Fibroblast of lung (primary cell): ENCODE measurements around the gene RAB13. TPM values are rescaled to one million over a fixed set of nuclear protein-coding genes. Genes with fewer than 3 reads are reported as not detected.

Source experiments
- DNase-seq, 2 donors: peaks; one replicate each; pipeline versions ENCODE4 v3.0.0 to v3.0.0-alpha.2; 2010; ENCODE audit warnings: low read depth in 2 of 2
- H2AFZ ChIP-seq: 2 replicates; pipeline ENCODE4 v1.5.1; 2012; ENCODE audit warnings: low read length, control low read depth, inconsistent platforms
- H3K27ac ChIP-seq: 2 replicates; pipeline ENCODE4 v1.5.1; 2011; ENCODE audit warnings: low read length, control low read depth; ENCODE audit not compliant: insufficient read depth
- H3K27me3 ChIP-seq: 2 replicates; pipeline ENCODE4 v1.5.1; 2011; ENCODE audit warnings: mild to moderate bottlenecking, low read length; ENCODE audit not compliant: control insufficient read depth, insufficient read depth
- H3K36me3 ChIP-seq: 2 replicates; pipeline ENCODE4 v1.5.1; 2011; ENCODE audit warnings: low read length; ENCODE audit not compliant: control insufficient read depth, insufficient read depth
- H3K4me1 ChIP-seq: 2 replicates; pipeline ENCODE4 v1.5.1; 2011; ENCODE audit warnings: low read length; ENCODE audit not compliant: control insufficient read depth, insufficient read depth; ENCODE audit errors: extremely low read depth
- H3K4me2 ChIP-seq: 2 replicates; pipeline ENCODE4 v1.5.1; 2011; ENCODE audit warnings: low read length, control low read depth; ENCODE audit not compliant: insufficient read depth; ENCODE audit errors: extremely low read depth
- H3K4me3 ChIP-seq, 4 experiments: fragments of 200-600 bp in 1 of 4; sonication (generic) in 1 of 4; replicated peaks in 1 of 4; 2 replicates each; pipeline ENCODE4 v1.5.1; 2011 to 2016; ENCODE audit warnings: low read length in 4 of 4, low read depth in 3 of 4, mild to moderate bottlenecking in 3 of 4, control low read depth in 2 of 4, inconsistent platforms in 1 of 4, mixed read lengths in 1 of 4; ENCODE audit not compliant: insufficient read depth in 1 of 4; ENCODE audit errors: control extremely low read depth in 1 of 4
- H3K79me2 ChIP-seq: 2 replicates; pipeline ENCODE4 v1.5.1; 2012; ENCODE audit warnings: mild to moderate bottlenecking, low read length, inconsistent platforms; ENCODE audit not compliant: control insufficient read depth, insufficient read depth
- H3K9ac ChIP-seq: 2 replicates; pipeline ENCODE4 v1.5.1; 2011; ENCODE audit warnings: mild to moderate bottlenecking, low read length, control low read depth; ENCODE audit not compliant: insufficient read depth
- H3K9me3 ChIP-seq: 2 replicates; pipeline ENCODE4 v1.5.1; 2012; ENCODE audit warnings: low read depth, low read length; ENCODE audit not compliant: control insufficient read depth, insufficient read depth
- H4K20me1 ChIP-seq: 2 replicates; pipeline ENCODE4 v1.5.1; 2011; ENCODE audit warnings: low read length; ENCODE audit not compliant: control insufficient read depth, insufficient read depth; ENCODE audit errors: extremely low read depth
- EZH2 ChIP-seq: IDR thresholded peaks from 2 replicates; pipeline ENCODE4 v1.5.1; 2012; ENCODE audit warnings: low read length, control low read depth, mild to moderate bottlenecking; ENCODE audit errors: missing control alignments
- polyA plus RNA-seq, 2 donors: library from polyadenylated mRNA; depleted of rRNA in 1 of 2; stranded (reverse) in 1 of 2; unstranded in 1 of 2; fragments of >200 nt; gene quantifications; 2 replicates each; pipeline ENCODE4 v1.2.1, GENCODE V29; 2011 to 2012; ENCODE audit warnings: missing spikeins in 1 of 2
- total RNA-seq: library from RNA; depleted of rRNA; stranded (reverse); fragments of >200 nt; gene quantifications from 2 replicates; pipeline ENCODE4 v1.2.1, GENCODE V29; 2014
- TF ChIP-seq, protein P1 (sequence below), 2 donors: IDR thresholded peaks in 1 of 2; conservative IDR thresholded peaks in 1 of 2; 1 replicate in 1 of 2; 2 replicates in 1 of 2; pipeline ENCODE4 v1.5.1; 2011 to 2012; ENCODE audit warnings: low read length in 2 of 2, control low read depth in 1 of 2, inconsistent platforms in 1 of 2, low read depth in 1 of 2, mild to moderate bottlenecking in 1 of 2

The RAB13 gene
- total and polyA plus RNA-seq, 2 donors (not counting 1 experiment from before 2014, with no cell fraction given): 86.2 to 126 TPM

DNA sequence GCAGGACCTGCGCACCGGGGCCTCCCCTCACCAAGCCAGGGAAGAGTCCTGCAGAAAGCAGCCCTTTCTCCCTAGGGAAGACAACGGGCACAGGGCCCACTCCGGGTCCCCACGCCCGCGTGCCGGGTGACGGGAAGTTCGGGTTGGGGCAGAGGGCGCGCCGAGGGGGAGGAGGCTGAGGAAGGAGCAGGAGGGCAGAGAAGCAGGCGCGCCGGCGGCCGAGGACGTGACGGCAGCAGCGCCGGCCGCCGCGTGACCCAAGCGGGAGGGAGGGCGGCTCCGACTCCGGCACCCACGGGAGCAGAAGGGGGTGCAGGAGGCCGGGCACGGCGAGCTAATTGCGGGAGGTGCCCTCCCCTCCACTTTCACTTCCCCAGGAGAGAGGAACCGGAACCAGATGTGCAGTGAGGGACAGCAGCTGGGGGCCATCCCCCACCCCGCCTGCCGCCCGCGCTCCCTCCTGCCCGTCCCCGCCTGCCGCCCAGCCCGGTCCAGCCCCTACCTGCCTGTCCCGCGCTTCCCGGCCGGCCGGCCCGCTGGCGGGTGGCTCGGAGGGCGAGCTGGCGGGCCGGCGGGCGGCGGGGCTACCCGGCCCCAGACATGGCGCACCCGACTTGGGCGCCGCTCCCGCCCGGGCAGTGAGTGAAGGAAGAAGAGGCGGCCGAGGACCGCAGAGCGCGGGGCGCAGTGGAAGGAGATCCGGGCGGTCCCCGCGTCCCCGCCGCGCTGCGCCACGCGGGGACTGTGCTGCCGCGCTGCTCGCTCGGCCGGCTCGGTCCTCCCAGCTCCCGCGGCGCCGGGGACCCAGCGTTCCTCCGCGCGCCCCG lies 40.1 kb downstream of the RAB13 start:
- Histone ChIP-seq H3K4me3 (peak overlapping the region; percentile 66 to 91 (median 84)), H3K27me3 (no peaks in the 10 kb centered on the region), H3K9me3 (no peaks in the 10 kb centered on the region), H2AFZ (peak overlapping the region; percentile 52), H3K79me2 (peaks cover 15% of the 10 kb centered on the region), H3K36me3 (peaks cover 15% of the 10 kb centered on the region), H3K4me2 (peak overlapping the region; percentile 99), H3K27ac (peak overlapping the region; percentile 94), H3K9ac (peak overlapping the region; percentile 94), H3K4me1 (peaks cover 4% of the 10 kb centered on the region), H4K20me1 (no peaks in the 10 kb centered on the region)
- TF ChIP-seq, protein P1, sequence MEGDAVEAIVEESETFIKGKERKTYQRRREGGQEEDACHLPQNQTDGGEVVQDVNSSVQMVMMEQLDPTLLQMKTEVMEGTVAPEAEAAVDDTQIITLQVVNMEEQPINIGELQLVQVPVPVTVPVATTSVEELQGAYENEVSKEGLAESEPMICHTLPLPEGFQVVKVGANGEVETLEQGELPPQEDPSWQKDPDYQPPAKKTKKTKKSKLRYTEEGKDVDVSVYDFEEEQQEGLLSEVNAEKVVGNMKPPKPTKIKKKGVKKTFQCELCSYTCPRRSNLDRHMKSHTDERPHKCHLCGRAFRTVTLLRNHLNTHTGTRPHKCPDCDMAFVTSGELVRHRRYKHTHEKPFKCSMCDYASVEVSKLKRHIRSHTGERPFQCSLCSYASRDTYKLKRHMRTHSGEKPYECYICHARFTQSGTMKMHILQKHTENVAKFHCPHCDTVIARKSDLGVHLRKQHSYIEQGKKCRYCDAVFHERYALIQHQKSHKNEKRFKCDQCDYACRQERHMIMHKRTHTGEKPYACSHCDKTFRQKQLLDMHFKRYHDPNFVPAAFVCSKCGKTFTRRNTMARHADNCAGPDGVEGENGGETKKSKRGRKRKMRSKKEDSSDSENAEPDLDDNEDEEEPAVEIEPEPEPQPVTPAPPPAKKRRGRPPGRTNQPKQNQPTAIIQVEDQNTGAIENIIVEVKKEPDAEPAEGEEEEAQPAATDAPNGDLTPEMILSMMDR (conservative IDR thresholded peaks at IDR 0.05 in 1 of 2, IDR thresholded peaks at IDR 0.05 in 1 of 2; ENCODE audit: low read depth in 1 of 2, low read length in 2 of 2): no peak
- no peak for TF ChIP-seq EZH2
- DNase-seq: peak; percentile 61 to 70

DNA sequence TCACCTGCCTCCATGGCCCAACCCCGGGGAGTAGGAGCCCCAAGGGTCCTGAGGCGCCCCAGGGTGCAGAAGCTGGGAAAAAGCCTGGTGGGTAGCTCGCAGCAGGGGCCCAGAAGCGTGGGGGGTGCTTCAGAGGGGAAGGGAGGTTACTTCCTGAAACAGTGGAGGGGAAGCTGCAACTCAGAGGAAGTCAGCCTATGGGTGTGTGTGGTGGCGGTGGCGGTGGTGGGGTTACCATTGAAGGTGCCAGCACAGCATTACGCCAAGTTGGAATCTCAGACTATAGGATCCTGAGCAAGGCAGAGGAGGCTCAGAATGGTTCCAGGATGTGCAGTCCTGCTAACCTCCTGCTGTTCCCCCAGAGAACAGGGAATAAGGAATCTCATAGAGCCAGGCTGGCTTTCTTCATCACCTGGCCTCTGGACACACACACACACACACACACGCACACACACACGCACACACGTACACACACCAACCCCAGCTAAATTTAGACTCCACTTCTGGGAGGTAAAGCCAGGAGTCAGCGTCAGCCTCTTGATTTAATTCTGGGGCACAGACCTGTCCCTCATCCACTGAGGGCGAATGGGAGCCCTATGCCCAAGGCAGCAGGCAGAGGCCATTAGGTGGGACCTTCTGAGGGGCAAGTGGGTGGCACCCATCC lies 40.9 kb downstream of the RAB13 start:
- Histone ChIP-seq H3K9me3 (no peaks in the 10 kb centered on the region), H3K9ac (peak overlapping the region; percentile 94), H3K4me1 (peaks cover 4% of the 10 kb centered on the region), H3K27ac (peak overlapping the region; percentile 94), H3K36me3 (peaks cover 15% of the 10 kb centered on the region), H3K79me2 (peaks cover 15% of the 10 kb centered on the region), H4K20me1 (no peaks in the 10 kb centered on the region), H3K4me3 (peak overlapping the region; percentile 66 to 91 (median 84)), H2AFZ (peak overlapping the region; percentile 52), H3K4me2 (peak overlapping the region; percentile 99), H3K27me3 (no peaks in the 10 kb centered on the region)
- peak; percentile 51 to 64 for DNase-seq
- no peak for TF ChIP-seq EZH2
- TF ChIP-seq, protein P1 (conservative IDR thresholded peaks at IDR 0.05 in 1 of 2, IDR thresholded peaks at IDR 0.05 in 1 of 2; ENCODE audit: low read depth in 1 of 2, low read length in 2 of 2): no peak

DNA sequence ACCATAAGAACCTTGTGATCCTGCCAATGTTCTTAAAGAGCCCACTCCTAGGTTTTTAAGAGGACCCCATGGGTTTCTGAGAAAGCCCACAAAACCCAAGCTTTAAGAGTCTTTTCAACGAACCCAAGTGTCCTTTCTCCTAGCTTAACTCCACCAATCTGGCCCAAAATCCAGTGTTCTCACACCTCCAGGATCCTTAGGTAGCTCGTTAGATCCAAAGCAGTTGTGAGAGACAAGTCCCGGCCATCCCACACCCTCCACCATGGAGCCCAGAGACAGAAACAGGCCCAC lies 41.4 kb downstream of the RAB13 start:
- H3K9me3 ChIP-seq: no peaks in the 10 kb centered on the region
- H3K79me2 ChIP-seq: peaks cover 15% of the 10 kb centered on the region
- H4K20me1 ChIP-seq: no peaks in the 10 kb centered on the region
- no peak overlapping the region for H2AFZ ChIP-seq
- peak overlapping the region; percentile 8 to 91 (median 74) for H3K4me3 ChIP-seq
- TF ChIP-seq, protein P1 (conservative IDR thresholded peaks at IDR 0.05 in 1 of 2, IDR thresholded peaks at IDR 0.05 in 1 of 2; ENCODE audit: low read depth in 1 of 2, low read length in 2 of 2): no peak
- no peak for TF ChIP-seq EZH2
- H3K36me3 ChIP-seq: peaks cover 16% of the 10 kb centered on the region
- peak overlapping the region; percentile 99 for H3K4me2 ChIP-seq
- no peak overlapping the region for H3K9ac ChIP-seq
- H3K4me1 ChIP-seq: peaks cover 4% of the 10 kb centered on the region
- H3K27me3 ChIP-seq: no peaks in the 10 kb centered on the region
- peak overlapping the region; percentile 94 for H3K27ac ChIP-seq
- DNase-seq: no peak
